Activated CD4-positive, alpha-beta T cell treated with anti-CD3 and anti-CD28 coated beads, Interleukin-2, amount 50 U/mL, for 24 hours (primary cell): ENCODE measurements around the gene MRNIP.
"Not testable (repeated sequence)": the region's sequence is repeated elsewhere in the genome, so short reads cannot be mapped to it uniquely, and the experiment has no call there.

Experiments used
- DNase-seq, 2 donors: peaks; one replicate each; pipeline ENCODE4 v3.0.0-alpha.2; 2020; ENCODE audit warnings: low read depth in 1 of 2, low spot score in 1 of 2

The MRNIP gene

GRCh38 chr5:179794575-179794974 is 64.0 kb downstream of the MRNIP start:
- no peak for DNase-seq

GRCh38 chr5:179794171-179794570 is 64.4 kb downstream of the MRNIP start:
- no peak for DNase-seq

GRCh38 chr5:179793468-179794139 is 65.0 kb downstream of the MRNIP start, which contains the start of gene LTC4S:
TSS of gene LTC4S (plus strand) at chr5:179793986. CDS start at chr5:179794081, 95 bp downstream.
- DNase-seq, result no peak

- no peak for DNase-seq
These were observed 65.8 kb downstream of the MRNIP start for GRCh38 chr5:179792612-179793467.

- no peak for DNase-seq
These were observed 66.6 kb downstream of the MRNIP start for GRCh38 chr5:179791881-179792611.

- not testable (repeated sequence) for DNase-seq
These were observed 69.3 kb downstream of the MRNIP start for GRCh38 chr5:179789278-179789677.

- no peak for DNase-seq
These were observed 70.3 kb downstream of the MRNIP start for GRCh38 chr5:179788193-179788854.
